Measurements from ENCODE around the gene TBC1D9.

Gene TBC1D9

GRCh38 chr4:140800666-140801065 is 44.5 kb upstream of the TBC1D9 start:
- Histone ChIP-seq H3K4me2 (ENCODE audit: low read depth, low read length) (no peak overlapping the region), H3K79me2 (ENCODE audit: low read length) (no peaks in the 10 kb centered on the region), H3K27me3 (replicated peaks; ENCODE audit: insufficient read depth, low read length) (no peaks in the 10 kb centered on the region), H3K9me3 (replicated peaks; ENCODE audit: insufficient read depth, low read length) (no peaks in the 10 kb centered on the region), H2AFZ (ENCODE audit: low read length) (no peak overlapping the region), H3K9me2 (replicated peaks; ENCODE audit: insufficient read depth, low read length) (no peaks in the 10 kb centered on the region), H3K4me3 (ENCODE audit: low read length) (no peak overlapping the region), H4K20me1 (ENCODE audit: insufficient read depth, low read length) (no peaks in the 10 kb centered on the region), H3K9ac (ENCODE audit: low read length) (no peak overlapping the region), H3K36me3 (replicated peaks; ENCODE audit: insufficient read depth, low read length) (no peaks in the 10 kb centered on the region), H3K27ac (ENCODE audit: low read length) (no peak overlapping the region), H3F3A (ENCODE audit: insufficient read depth, low read length) (no peaks in the 10 kb centered on the region), H3K4me1 (ENCODE audit: low read length) (0 out of 2 replicates have a peak, but pooled peaks cover 6% of the 10 kb centered on the region)
- TF ChIP-seq EZH2phosphoT487 (IDR thresholded peaks at IDR 0.05; ENCODE audit: low read length) (no peak), CTCF (IDR thresholded peaks at IDR 0.05; ENCODE audit: low read length) (no peak), EZH2 (optimal IDR thresholded peaks at IDR 0.05; ENCODE audit: low read depth, low read length) (no peak)
- no peak for DNase-seq

- Histone ChIP-seq H2AFZ (ENCODE audit: low read length) (no peak overlapping the region), H3K79me2 (ENCODE audit: low read length) (no peaks in the 10 kb centered on the region), H3K9me2 (replicated peaks; ENCODE audit: insufficient read depth, low read length) (no peaks in the 10 kb centered on the region), H3K9ac (ENCODE audit: low read length) (no peak overlapping the region), H3F3A (ENCODE audit: insufficient read depth, low read length) (no peaks in the 10 kb centered on the region), H3K4me3 (ENCODE audit: low read length) (no peak overlapping the region), H3K27me3 (replicated peaks; ENCODE audit: insufficient read depth, low read length) (no peaks in the 10 kb centered on the region), H4K20me1 (ENCODE audit: insufficient read depth, low read length) (no peaks in the 10 kb centered on the region), H3K36me3 (replicated peaks; ENCODE audit: insufficient read depth, low read length) (no peaks in the 10 kb centered on the region), H3K4me2 (ENCODE audit: low read depth, low read length) (no peak overlapping the region), H3K9me3 (replicated peaks; ENCODE audit: insufficient read depth, low read length) (no peaks in the 10 kb centered on the region), H3K27ac (ENCODE audit: low read length) (no peak overlapping the region), H3K4me1 (ENCODE audit: low read length) (0 out of 2 replicates have a peak, but pooled peaks cover 6% of the 10 kb centered on the region)
- TF ChIP-seq EZH2phosphoT487 (IDR thresholded peaks at IDR 0.05; ENCODE audit: low read length) = no peak
- TF ChIP-seq CTCF (IDR thresholded peaks at IDR 0.05; ENCODE audit: low read length) = no peak
- TF ChIP-seq EZH2 (optimal IDR thresholded peaks at IDR 0.05; ENCODE audit: low read depth, low read length) = no peak
- DNase-seq = no peak
These were observed 43.6 kb upstream of the TBC1D9 start for GRCh38 chr4:140799686-140800225.

GRCh38 chr4:140793291-140793690 is 37.1 kb upstream of the TBC1D9 start:
- Histone ChIP-seq H3K9ac (ENCODE audit: low read length) (no peak overlapping the region), H4K20me1 (ENCODE audit: insufficient read depth, low read length) (no peaks in the 10 kb centered on the region), H3K9me3 (replicated peaks; ENCODE audit: insufficient read depth, low read length) (no peaks in the 10 kb centered on the region), H3F3A (ENCODE audit: insufficient read depth, low read length) (peaks cover 4% of the 10 kb centered on the region; the same call in 1 of the 2 replicates), H3K27ac (ENCODE audit: low read length) (no peak overlapping the region), H3K27me3 (replicated peaks; ENCODE audit: insufficient read depth, low read length) (no peaks in the 10 kb centered on the region), H3K4me3 (ENCODE audit: low read length) (no peak overlapping the region), H3K9me2 (replicated peaks; ENCODE audit: insufficient read depth, low read length) (no peaks in the 10 kb centered on the region), H3K4me2 (ENCODE audit: low read depth, low read length) (no peak overlapping the region), H3K36me3 (replicated peaks; ENCODE audit: insufficient read depth, low read length) (no peaks in the 10 kb centered on the region), H3K79me2 (ENCODE audit: low read length) (no peaks in the 10 kb centered on the region), H3K4me1 (ENCODE audit: low read length) (peaks cover 14% of the 10 kb centered on the region), H2AFZ (ENCODE audit: low read length) (no peak overlapping the region)
- DNase-seq = no peak
- TF ChIP-seq CTCF (IDR thresholded peaks at IDR 0.05; ENCODE audit: low read length) = no peak
- TF ChIP-seq EZH2 (optimal IDR thresholded peaks at IDR 0.05; ENCODE audit: low read depth, low read length) = no peak
- TF ChIP-seq EZH2phosphoT487 (IDR thresholded peaks at IDR 0.05; ENCODE audit: low read length) = no peak

All from MM.1S (cell line).